Body of pancreas (tissue), 4 donors: ENCODE measurements around the gene EPHX1.

Experiments used
- POLR2A ChIP-seq, 3 donors: fragments of 450-650 bp; IDR thresholded peaks; one replicate each; pipeline ENCODE4 v1.6.1; 2016; ENCODE audit warnings: antibody characterized with exemption in 3 of 3, mild to moderate bottlenecking in 2 of 3
- TF ChIP-seq, protein P1 (sequence below), 7 experiments: fragments of 450-650 bp in 4 of 7; fragments of 200-600 bp in 3 of 7; sonication (generic) in 3 of 7; IDR thresholded peaks; one replicate each; pipeline ENCODE4 v1.5.1; 2016 to 2019; ENCODE audit warnings: antibody characterized with exemption in 7 of 7

DNA sequence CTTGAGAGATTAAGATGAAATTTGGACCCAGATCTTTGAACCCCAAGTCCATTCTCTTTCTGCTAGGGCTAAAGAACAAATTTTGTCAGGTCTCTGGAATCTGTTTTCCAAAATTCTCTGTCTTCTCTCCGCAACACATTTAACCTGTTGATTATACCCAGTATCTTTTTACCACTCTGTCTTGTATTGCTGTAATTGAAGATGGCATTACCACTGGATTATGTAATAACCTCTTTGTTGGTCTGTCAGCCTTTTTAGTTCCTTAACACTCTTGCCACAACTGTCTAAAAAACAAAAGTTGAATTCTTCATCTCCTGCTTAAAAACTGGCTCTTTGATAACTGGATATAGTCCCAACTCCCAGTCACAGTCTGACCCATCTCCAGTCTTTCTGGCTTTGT lies 29.3 kb upstream of the EPHX1 start:
- TF ChIP-seq, protein P1, sequence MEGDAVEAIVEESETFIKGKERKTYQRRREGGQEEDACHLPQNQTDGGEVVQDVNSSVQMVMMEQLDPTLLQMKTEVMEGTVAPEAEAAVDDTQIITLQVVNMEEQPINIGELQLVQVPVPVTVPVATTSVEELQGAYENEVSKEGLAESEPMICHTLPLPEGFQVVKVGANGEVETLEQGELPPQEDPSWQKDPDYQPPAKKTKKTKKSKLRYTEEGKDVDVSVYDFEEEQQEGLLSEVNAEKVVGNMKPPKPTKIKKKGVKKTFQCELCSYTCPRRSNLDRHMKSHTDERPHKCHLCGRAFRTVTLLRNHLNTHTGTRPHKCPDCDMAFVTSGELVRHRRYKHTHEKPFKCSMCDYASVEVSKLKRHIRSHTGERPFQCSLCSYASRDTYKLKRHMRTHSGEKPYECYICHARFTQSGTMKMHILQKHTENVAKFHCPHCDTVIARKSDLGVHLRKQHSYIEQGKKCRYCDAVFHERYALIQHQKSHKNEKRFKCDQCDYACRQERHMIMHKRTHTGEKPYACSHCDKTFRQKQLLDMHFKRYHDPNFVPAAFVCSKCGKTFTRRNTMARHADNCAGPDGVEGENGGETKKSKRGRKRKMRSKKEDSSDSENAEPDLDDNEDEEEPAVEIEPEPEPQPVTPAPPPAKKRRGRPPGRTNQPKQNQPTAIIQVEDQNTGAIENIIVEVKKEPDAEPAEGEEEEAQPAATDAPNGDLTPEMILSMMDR (IDR thresholded peaks at IDR 0.05) = no peak
- TF ChIP-seq POLR2A (IDR thresholded peaks at IDR 0.05) = no peak
